GM18873 (cell line): ENCODE results near the gene WFS1.

Source experiments
- ATAC-seq: cut with Tn5 transposase; IDR thresholded peaks from one replicate; pipeline ENCODE4 v1.9.1; 2021; ENCODE audit warnings: mild to moderate bottlenecking, moderate library complexity, moderate number of reproducible peaks; ENCODE audit not compliant: unreplicated experiment, low FRiP score

Gene WFS1

GRCh38 chr4:6334203-6334887 is 64.7 kb downstream of the WFS1 start:
- ATAC-seq: no peak

- no peak for ATAC-seq
Measured at GRCh38 chr4:6335040-6335590, 65.5 kb downstream of the WFS1 start.

- no peak for ATAC-seq
Measured at GRCh38 chr4:6336166-6336565, 66.5 kb downstream of the WFS1 start.

- ATAC-seq: no peak
Measured at GRCh38 chr4:6337331-6337935, 67.8 kb downstream of the WFS1 start.

GRCh38 chr4:6338175-6338950 is 68.7 kb downstream of the WFS1 start:
- no peak for ATAC-seq

- no peak for ATAC-seq
Measured at GRCh38 chr4:6338951-6339817, 69.5 kb downstream of the WFS1 start.

GRCh38 chr4:6339818-6340445 is 70.3 kb downstream of the WFS1 start:
- no peak for ATAC-seq

GRCh38 chr4:6340446-6341015 is 70.9 kb downstream of the WFS1 start:
- no peak for ATAC-seq

- ATAC-seq: no peak
Measured at GRCh38 chr4:6341696-6342095, 72.0 kb downstream of the WFS1 start.

GRCh38 chr4:6342530-6343293 is 73.1 kb downstream of the WFS1 start:
- no peak for ATAC-seq

GRCh38 chr4:6343939-6344408 is 74.3 kb downstream of the WFS1 start:
- ATAC-seq: no peak

- ATAC-seq: no peak
Measured at GRCh38 chr4:6345096-6345830, 75.6 kb downstream of the WFS1 start.

- no peak for ATAC-seq
Measured at GRCh38 chr4:6345866-6346265, 76.2 kb downstream of the WFS1 start.

- no peak for ATAC-seq
Measured at GRCh38 chr4:6346373-6347110, 76.9 kb downstream of the WFS1 start.

GRCh38 chr4:6347511-6348045 is 77.9 kb downstream of the WFS1 start:
- ATAC-seq: no peak

- ATAC-seq: no peak
Measured at GRCh38 chr4:6348408-6348807, 78.8 kb downstream of the WFS1 start.
